Adrenal gland (tissue), 12 donors: ENCODE data around the gene TICRR. TPM values are rescaled to one million over a fixed set of nuclear protein-coding genes. Genes with fewer than 3 reads are reported as not detected.

ENCODE experiments used
- DNase-seq, 7 donors: peaks; one replicate each; pipeline ENCODE4 v3.0.0-alpha.2; 2019 to 2020
- H3K27ac ChIP-seq, 5 donors: fragments of 200-600 bp; sonication (generic) in 4 of 5; 1 replicate in 3 of 5; 2 replicates in 2 of 5; pipeline versions ENCODE4 v1.5.1 to v1.8.0; 2016 to 2020; ENCODE audit warnings: mild to moderate bottlenecking in 1 of 5
- H3K27me3 ChIP-seq: fragments of 200-600 bp; 2 replicates; pipeline ENCODE4 v1.8.0; 2021
- H3K36me3 ChIP-seq, 2 donors: fragments of 200-600 bp; replicated peaks in 1 of 2; 1 replicate in 1 of 2; 2 replicates in 1 of 2; pipeline versions ENCODE4 v1.5.1 to v1.8.0; 2018 to 2022
- H3K4me1 ChIP-seq, 2 donors: fragments of 200-600 bp; replicated peaks in 1 of 2; 1 replicate in 1 of 2; 2 replicates in 1 of 2; pipeline versions ENCODE4 v1.5.1 to v1.8.0; 2018 to 2021
- H3K4me3 ChIP-seq, 4 donors: fragments of 200-600 bp; sonication (generic) in 3 of 4; one replicate each; pipeline ENCODE4 v1.5.1; 2016 to 2018
- H3K9me3 ChIP-seq, 3 donors: fragments of 200-600 bp; sonication (generic) in 1 of 3; replicated peaks in 1 of 3; 1 replicate in 2 of 3; 2 replicates in 1 of 3; pipeline versions ENCODE4 v1.5.1 to v1.8.0; 2016 to 2021
- POLR2A ChIP-seq, 2 donors: fragments of 450-650 bp; IDR thresholded peaks; one replicate each; pipeline ENCODE4 v1.6.1; 2017; ENCODE audit warnings: antibody characterized with exemption in 2 of 2, mild to moderate bottlenecking in 2 of 2, moderate library complexity in 1 of 2
- WGBS, 4 donors: extraction: QIAGEN DNeasy Blood & Tissue Kit in 2 of 4; methylation state at CpG; one replicate each; pipeline versions ENCODE4 v1.1.5 to v1.1.7; 2013 to 2017; 5-methylcytosine and 5-hydroxymethylcytosine counted together
- intact Hi-C, 2 donors: fragments of 100-400 bp; cut with DNase I; formaldehyde crosslinking; loops; one replicate each; pipeline versions ENCODE4 v1.14.1 to v1.15.0; 2022 to 2023
- polyA plus RNA-seq, 3 donors: library from polyadenylated mRNA; stranded (reverse); fragments of 200-250 nt in 2 of 3; fragments of 350-450 nt in 1 of 3; fragmentation: Illumina TruSeq in 1 of 3; extraction: RNeasy Lipid Tissue Mini Kit (QIAGEN cat#74804) in 1 of 3; gene quantifications; one replicate each; pipeline ENCODE4 v1.2.3, GENCODE V29; 2013 to 2014
- total RNA-seq, 9 donors: library from RNA; depleted of rRNA in 4 of 9; stranded (reverse); fragments of >200 nt in 4 of 9; fragments of 120-200 nt in 1 of 9; fragmentation: NEBNext Ultra II Directional in 1 of 9; extraction: Animal tissue kit (Norgen Biotek cat#: 25700) in 1 of 9; gene quantifications; one replicate each; pipeline versions ENCODE4 v1.1.0 to v1.2.4, GENCODE V29; 2013 to 2023
- TF ChIP-seq, protein P1 (sequence below), 6 experiments: fragments of 450-650 bp in 4 of 6; fragments of 200-600 bp in 2 of 6; sonication (generic) in 1 of 6; IDR thresholded peaks; 1 replicate in 5 of 6; 2 replicates in 1 of 6; pipeline versions ENCODE4 v1.5.1 to v1.8.0; 2016 to 2021; ENCODE audit warnings: antibody characterized with exemption in 6 of 6, mild to moderate bottlenecking in 2 of 6, moderate library complexity in 1 of 6
- donor health status: healthy with polysubstance abuse.
- donor health status: Bipolar disorder and iron deficiency.
- donor health status: DM: yes; HTN: yes; CAD: no.
- donor health status: DM: no; HTN: no; CAD: no.
- donor health status: DM: no; HTN: no; CAD: no.
- donor health status: DM: yes; HTN: yes; CAD: no.

TICRR gene
- total and polyA plus RNA-seq, 12 donors = 0.10 to 2.4 (median 0.19) TPM; not detected in 1

DNA sequence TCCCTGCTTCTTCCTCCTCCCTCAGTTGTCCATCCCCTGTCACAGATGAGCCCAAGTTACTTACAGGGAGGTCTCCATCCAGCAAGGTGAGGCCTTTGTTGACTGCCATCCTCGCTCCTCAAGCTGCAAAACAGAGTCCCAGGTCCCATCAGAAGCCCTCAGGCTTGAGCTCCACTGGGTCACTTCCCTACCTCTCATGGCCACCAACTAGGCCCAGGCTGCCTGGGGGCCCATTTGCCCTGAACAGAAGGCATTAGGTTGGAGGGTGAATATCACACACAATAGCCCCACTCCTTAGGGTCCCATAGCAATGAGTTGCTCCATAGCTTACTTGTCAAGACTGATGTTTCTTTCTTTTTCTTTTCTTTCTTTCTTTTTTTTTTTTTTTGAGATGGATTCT is 102.1 kb downstream of the TICRR start:
- Histone ChIP-seq H3K4me1 (peaks cover 14 to 24% of the 10 kb centered on the region in 2 donors), H3K27me3 (no peaks in the 10 kb centered on the region), H3K9me3 (no peaks in the 10 kb centered on the region), H3K36me3 (no peaks in the 10 kb centered on the region), H3K4me3 (no peak overlapping the region), H3K27ac (no peak overlapping the region)
- DNase-seq = peak in 1 of 7 donors; percentile 37
- intact Hi-C loops = no loop called here
- WGBS, 4 donors = 78 to 100% (median 98%) methylated on average over 1 of the region's 1 CpG
- TF ChIP-seq, protein P1, sequence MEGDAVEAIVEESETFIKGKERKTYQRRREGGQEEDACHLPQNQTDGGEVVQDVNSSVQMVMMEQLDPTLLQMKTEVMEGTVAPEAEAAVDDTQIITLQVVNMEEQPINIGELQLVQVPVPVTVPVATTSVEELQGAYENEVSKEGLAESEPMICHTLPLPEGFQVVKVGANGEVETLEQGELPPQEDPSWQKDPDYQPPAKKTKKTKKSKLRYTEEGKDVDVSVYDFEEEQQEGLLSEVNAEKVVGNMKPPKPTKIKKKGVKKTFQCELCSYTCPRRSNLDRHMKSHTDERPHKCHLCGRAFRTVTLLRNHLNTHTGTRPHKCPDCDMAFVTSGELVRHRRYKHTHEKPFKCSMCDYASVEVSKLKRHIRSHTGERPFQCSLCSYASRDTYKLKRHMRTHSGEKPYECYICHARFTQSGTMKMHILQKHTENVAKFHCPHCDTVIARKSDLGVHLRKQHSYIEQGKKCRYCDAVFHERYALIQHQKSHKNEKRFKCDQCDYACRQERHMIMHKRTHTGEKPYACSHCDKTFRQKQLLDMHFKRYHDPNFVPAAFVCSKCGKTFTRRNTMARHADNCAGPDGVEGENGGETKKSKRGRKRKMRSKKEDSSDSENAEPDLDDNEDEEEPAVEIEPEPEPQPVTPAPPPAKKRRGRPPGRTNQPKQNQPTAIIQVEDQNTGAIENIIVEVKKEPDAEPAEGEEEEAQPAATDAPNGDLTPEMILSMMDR (IDR thresholded peaks at IDR 0.05) = no peak
- TF ChIP-seq POLR2A (IDR thresholded peaks at IDR 0.05) = no peak

Other genes starting within 250 kb of the TICRR start
- 100 to 1,000 TPM in 1 of 9 donors, 10 to 100 TPM in 8; 31.6 to 127 (median 48.4) TPM for gene POLG, start 240.6 kb upstream of the TICRR start, total RNA-seq
- gene POLG, start 240.6 kb upstream of the TICRR start, polyA plus RNA-seq = 10 to 100 TPM; 25.0 to 76.3 (median 51.3) TPM
- gene RHCG, start 78.9 kb upstream of the TICRR start, total RNA-seq = 1 to 10 TPM in 4 of 9 donors, under 1 TPM in 3, not detected in 2; 0.33 to 3.2 (median 1.1) TPM
- 1 to 10 TPM in 2 of 3 donors, under 1 TPM in 1; 0.72 to 4.1 (median 3.2) TPM for gene RHCG, start 78.9 kb upstream of the TICRR start, polyA plus RNA-seq
- gene KIF7, start 80.0 kb downstream of the TICRR start, total RNA-seq = 1 to 10 TPM; 2.2 to 6.6 (median 5.6) TPM
- gene KIF7, start 80.0 kb downstream of the TICRR start, polyA plus RNA-seq = 1 to 10 TPM; 1.6 to 8.2 (median 5.0) TPM
- 10 to 100 TPM in 3 of 9 donors, 1 to 10 TPM in 5, under 1 TPM in 1; 0.11 to 21.3 (median 5.3) TPM for gene PLIN1, start 103.9 kb downstream of the TICRR start, total RNA-seq
- gene PLIN1, start 103.9 kb downstream of the TICRR start, polyA plus RNA-seq = 100 to 1,000 TPM in 1 of 3 donors, 1 to 10 TPM in 2; 2.4 to 199 (median 7.4) TPM
- 10 to 100 TPM in 6 of 9 donors, 1 to 10 TPM in 3; 7.7 to 23.2 (median 14.7) TPM for gene PEX11A, start 115.3 kb downstream of the TICRR start, total RNA-seq
- gene PEX11A, start 115.3 kb downstream of the TICRR start, polyA plus RNA-seq = 10 to 100 TPM in 1 of 3 donors, 1 to 10 TPM in 2; 5.4 to 22.3 (median 6.7) TPM
- under 1 TPM in 5 of 9 donors, not detected in 4; 0.14 to 0.43 (median 0.26) TPM for gene WDR93, start 115.3 kb downstream of the TICRR start, total RNA-seq
- under 1 TPM; 0.37 to 0.40 (median 0.38) TPM for gene WDR93, start 115.3 kb downstream of the TICRR start, polyA plus RNA-seq
- gene MESP1, start 175.8 kb downstream of the TICRR start, total RNA-seq = 1 to 10 TPM; 2.8 to 8.1 (median 5.3) TPM
- gene MESP1, start 175.8 kb downstream of the TICRR start, polyA plus RNA-seq = 10 to 100 TPM in 1 of 3 donors, 1 to 10 TPM in 1, under 1 TPM in 1; 0.46 to 11.7 (median 4.3) TPM
- 1 to 10 TPM in 1 of 9 donors, under 1 TPM in 5, not detected in 3; 0.34 to 1.7 (median 0.64) TPM for gene MESP2, start 200.9 kb downstream of the TICRR start, total RNA-seq
- gene MESP2, start 200.9 kb downstream of the TICRR start, polyA plus RNA-seq = under 1 TPM; 0.37 to 0.57 (median 0.40) TPM
- gene ANPEP, start 239.4 kb downstream of the TICRR start, total RNA-seq = 10 to 100 TPM in 5 of 9 donors, 1 to 10 TPM in 4; 2.8 to 26.7 (median 14.1) TPM
- 10 to 100 TPM in 2 of 3 donors, 1 to 10 TPM in 1; 5.5 to 35.8 (median 17.5) TPM for gene ANPEP, start 239.4 kb downstream of the TICRR start, polyA plus RNA-seq